H1 (cell line): ENCODE measurements around the gene TRABD2B. TPM values are rescaled to one million over a fixed set of nuclear protein-coding genes. Genes with fewer than 3 reads are reported as not detected.

Experiments used
- CTCF ChIA-PET: fragments of 300-600 bp; sonication (Branson Sonifier 250); formaldehyde crosslinking; loops from one replicate; lab custom pipeline; 2021; ENCODE audit not compliant: partially characterized antibody; lab: Charles Lee
- POLR2A ChIA-PET: fragments of 300-600 bp; sonication (Branson Sonifier 250); formaldehyde crosslinking; loops from one replicate; lab custom pipeline; 2021; ENCODE audit warnings: inconsistent platforms; ENCODE audit not compliant: partially characterized antibody; lab: Charles Lee
- DNase-seq, 2 experiments: peaks; one replicate each; pipeline versions ENCODE4 v3.0.0 to v3.0.0-alpha.2; 2010 to 2022; ENCODE audit warnings: low spot score in 2 of 2, low read depth in 1 of 2, mixed read lengths in 1 of 2
- FAIRE-seq: peaks from 2 replicates; lab custom pipeline; 2011; peaks lifted over from hg19 to GRCh38; lab: Jason Lieb, UNC
- H2AFZ ChIP-seq: 2 replicates; pipeline ENCODE4 v1.8.1; 2012; ENCODE audit warnings: low read length, inconsistent platforms
- H2AK5ac ChIP-seq: 2 replicates; pipeline ENCODE4 v1.6.1; 2013; ENCODE audit warnings: low read depth, low read length
- H2BK120ac ChIP-seq: replicated peaks from 2 replicates; pipeline ENCODE3; 2013; ENCODE audit warnings: low read depth, low read length, inconsistent platforms
- H2BK12ac ChIP-seq: 2 replicates; pipeline ENCODE4 v1.6.1; 2013; ENCODE audit warnings: low read depth, low read length
- H2BK15ac ChIP-seq: 2 replicates; pipeline ENCODE4 v1.6.1; 2013; ENCODE audit warnings: low read length
- H2BK20ac ChIP-seq: 2 replicates; pipeline ENCODE4 v1.6.1; 2013; ENCODE audit warnings: low read length
- H2BK5ac ChIP-seq: 2 replicates; pipeline ENCODE4 v1.6.1; 2013; ENCODE audit warnings: low read depth, low read length
- H3K14ac ChIP-seq: 2 replicates; pipeline ENCODE4 v1.6.1; 2013; ENCODE audit warnings: inconsistent platforms; ENCODE audit not compliant: insufficient read length
- H3K18ac ChIP-seq: 2 replicates; pipeline ENCODE4 v1.6.1; 2013; ENCODE audit warnings: low read length; ENCODE audit errors: extremely low read depth
- H3K23ac ChIP-seq: 2 replicates; pipeline ENCODE4 v1.6.1; 2013; ENCODE audit warnings: inconsistent platforms; ENCODE audit not compliant: insufficient read length
- H3K23me2 ChIP-seq: 2 replicates; pipeline ENCODE4 v1.6.1; 2013; ENCODE audit warnings: low read depth, low read length
- H3K27ac ChIP-seq: 2 replicates; pipeline ENCODE4 v1.6.1; 2011; ENCODE audit warnings: low read depth, low read length, inconsistent platforms
- H3K27me3 ChIP-seq, 4 experiments: replicated peaks in 1 of 4; 1 replicate in 1 of 4; 2 replicates in 3 of 4; pipeline versions ENCODE4 v1.6.1 to v1.8.1; 2011 to 2013; ENCODE audit warnings: low read length in 3 of 4, mild to moderate bottlenecking in 3 of 4, inconsistent platforms in 2 of 4, mixed read lengths in 2 of 4, moderate library complexity in 1 of 4; ENCODE audit not compliant: control insufficient read depth in 3 of 4, insufficient read depth in 3 of 4; ENCODE audit errors: extremely low read depth in 1 of 4
- H3K36me3 ChIP-seq, 4 experiments: 2 replicates each; pipeline versions ENCODE4 v1.6.1 to v1.8.1; 2011 to 2013; ENCODE audit warnings: mild to moderate bottlenecking in 4 of 4, low read length in 3 of 4, moderate library complexity in 2 of 4, control low read depth in 1 of 4, inconsistent platforms in 1 of 4; ENCODE audit not compliant: insufficient read depth in 4 of 4, control insufficient read depth in 2 of 4
- H3K4ac ChIP-seq: replicated peaks from 2 replicates; pipeline ENCODE3; 2013; ENCODE audit warnings: low read length, low read depth, mixed read lengths, inconsistent platforms; ENCODE audit not compliant: insufficient read length
- H3K4me1 ChIP-seq, 4 experiments: replicated peaks in 1 of 4; 1 replicate in 1 of 4; 2 replicates in 3 of 4; pipeline versions ENCODE4 v1.6.1 to v1.8.1; 2011 to 2013; ENCODE audit warnings: low read length in 3 of 4, inconsistent platforms in 2 of 4, mixed read lengths in 1 of 4; ENCODE audit not compliant: insufficient read depth in 4 of 4, control insufficient read depth in 3 of 4
- H3K4me2 ChIP-seq, 2 experiments: 2 replicates each; pipeline versions ENCODE4 v1.6.1 to v1.8.1; 2011 to 2013; ENCODE audit warnings: low read depth in 2 of 2, low read length in 2 of 2, control low read depth in 1 of 2, inconsistent platforms in 1 of 2, mild to moderate bottlenecking in 1 of 2; ENCODE audit not compliant: insufficient read depth in 1 of 2
- H3K4me3 ChIP-seq, 4 experiments: fragments of 200-600, 300-600 bp in 1 of 4; sonication (generic), shearing (Covaris generic), sonication (Bioruptor Twin) in 1 of 4; 2 replicates each; pipeline versions ENCODE4 v1.5.1 to v1.8.1; 2011 to 2016; ENCODE audit warnings: low read length in 4 of 4, low read depth in 3 of 4, control low read depth in 2 of 4, inconsistent platforms in 2 of 4, mild to moderate bottlenecking in 2 of 4, mixed read lengths in 1 of 4, moderate library complexity in 1 of 4; ENCODE audit not compliant: insufficient read depth in 2 of 4; ENCODE audit errors: extremely low read depth in 1 of 4
- H3K56ac ChIP-seq: replicated peaks from 2 replicates; pipeline ENCODE3; 2013; ENCODE audit warnings: low read depth, mild to moderate bottlenecking, mixed read lengths, low read length, inconsistent platforms; ENCODE audit not compliant: insufficient read length
- H3K79me1 ChIP-seq: 2 replicates; pipeline ENCODE4 v1.6.1; 2013; ENCODE audit warnings: low read depth, low read length, control low read depth
- H3K79me2 ChIP-seq, 2 experiments: 2 replicates each; pipeline versions ENCODE4 v1.6.1 to v1.8.1; 2012 to 2013; ENCODE audit warnings: low read length in 2 of 2, mild to moderate bottlenecking in 2 of 2, inconsistent platforms in 1 of 2; ENCODE audit not compliant: insufficient read depth in 2 of 2, control insufficient read depth in 1 of 2
- H3K9ac ChIP-seq, 4 experiments: replicated peaks in 1 of 4; 1 replicate in 1 of 4; 2 replicates in 3 of 4; pipeline versions ENCODE4 v1.6.1 to v1.8.1; 2011 to 2013; ENCODE audit warnings: low read depth in 3 of 4, low read length in 3 of 4, control low read depth in 2 of 4, mild to moderate bottlenecking in 2 of 4, moderate library complexity in 2 of 4, inconsistent platforms in 1 of 4; ENCODE audit errors: extremely low read depth in 1 of 4
- H3K9me3 ChIP-seq, 2 experiments: 2 replicates each; pipeline versions ENCODE4 v1.6.1 to v1.8.1; 2012 to 2013; ENCODE audit warnings: mild to moderate bottlenecking in 2 of 2, moderate library complexity in 2 of 2, control low read depth in 1 of 2, inconsistent platforms in 1 of 2, low read depth in 1 of 2, low read length in 1 of 2, mixed read lengths in 1 of 2; ENCODE audit not compliant: insufficient read depth in 2 of 2
- H4K20me1 ChIP-seq, 2 experiments: replicated peaks in 1 of 2; 2 replicates each; pipeline versions ENCODE3 to v1.8.1; 2011 to 2013; ENCODE audit warnings: inconsistent platforms in 2 of 2, low read length in 2 of 2, mild to moderate bottlenecking in 1 of 2; ENCODE audit not compliant: insufficient read depth in 2 of 2, control insufficient read depth in 1 of 2
- H4K5ac ChIP-seq: 2 replicates; pipeline ENCODE4 v1.6.1; 2013; ENCODE audit warnings: low read length, low read depth, mixed read lengths, inconsistent platforms; ENCODE audit not compliant: insufficient read length
- H4K8ac ChIP-seq: 2 replicates; pipeline ENCODE4 v1.8.0; 2013; ENCODE audit warnings: mild to moderate bottlenecking, moderate library complexity, low read length, inconsistent platforms; ENCODE audit not compliant: insufficient read depth; ENCODE audit errors: extremely low read depth
- H4K91ac ChIP-seq: replicated peaks from 2 replicates; pipeline ENCODE3; 2013; ENCODE audit warnings: low read length, mixed read lengths, inconsistent platforms; ENCODE audit not compliant: insufficient read length
- ATF3 ChIP-seq: IDR thresholded peaks from 2 replicates; pipeline ENCODE4 v1.6.1; 2011; ENCODE audit warnings: low read depth, mild to moderate bottlenecking, low read length; ENCODE audit not compliant: insufficient read depth
- BACH1 ChIP-seq: IDR thresholded peaks from 2 replicates; pipeline ENCODE4 v1.6.1; 2012; ENCODE audit warnings: low read length, improper control_type of control experiment
- BCL11A ChIP-seq, 2 experiments: IDR thresholded peaks; one replicate each; pipeline ENCODE4 v1.6.1; 2011; ENCODE audit warnings: low read depth in 2 of 2, low read length in 2 of 2, mild to moderate bottlenecking in 2 of 2
- CBX8 ChIP-seq: fragments of 300-800, 300-1000 bp; sonication (generic); IDR thresholded peaks from 2 replicates; pipeline ENCODE4 v1.7.1; 2016; ENCODE audit warnings: low read depth, low read length, borderline replicate concordance
- GABPA ChIP-seq: IDR thresholded peaks from 2 replicates; pipeline ENCODE4 v1.6.1; 2011; ENCODE audit warnings: mild to moderate bottlenecking, low read length, moderate library complexity, borderline replicate concordance; ENCODE audit not compliant: insufficient read depth
- JUND ChIP-seq: IDR thresholded peaks from 2 replicates; pipeline ENCODE4 v1.6.1; 2011; ENCODE audit warnings: mild to moderate bottlenecking, improper control_type of control experiment, low read length
- MAFK ChIP-seq: IDR thresholded peaks from 2 replicates; pipeline ENCODE4 v1.6.1; 2012; ENCODE audit warnings: low read depth, mild to moderate bottlenecking, improper control_type of control experiment, low read length
- SIX5 ChIP-seq: IDR thresholded peaks from 2 replicates; pipeline ENCODE4 v1.6.1; 2011; ENCODE audit warnings: mild to moderate bottlenecking, low read depth, low read length
- SP2 ChIP-seq: IDR thresholded peaks from 2 replicates; pipeline ENCODE4 v1.6.1; 2012; ENCODE audit warnings: mild to moderate bottlenecking, low read length, inconsistent platforms
- SUZ12 ChIP-seq: fragments of 200-600 bp; sonication (generic); IDR thresholded peaks from 2 replicates; pipeline ENCODE4 v1.6.1; 2012; ENCODE audit warnings: mild to moderate bottlenecking, inconsistent platforms, low read length, moderate library complexity, mixed read lengths
- TAF7 ChIP-seq: optimal IDR thresholded peaks from 2 replicates; pipeline ENCODE3; 2011; ENCODE audit warnings: low read depth, mild to moderate bottlenecking, inconsistent platforms, low read length, moderate library complexity, borderline replicate concordance
- YY1 ChIP-seq: IDR thresholded peaks from 2 replicates; pipeline ENCODE4 v1.6.1; 2011; ENCODE audit warnings: low read depth, mild to moderate bottlenecking, low read length
- WGBS, 2 experiments: shearing (Covaris generic) in 1 of 2; methylation state at CpG; one replicate each; pipeline versions ENCODE4 v1.1.6 to v1.1.7; 2013 to 2015; ENCODE audit warnings: low lambda C conversion rate in 2 of 2, mixed read lengths in 2 of 2, inconsistent platforms in 1 of 2, low coverage in 1 of 2, missing lambda C conversion rate in 1 of 2; ENCODE audit not compliant: insufficient replicate concordance in 2 of 2, insufficient coverage in 1 of 2, insufficient read length in 1 of 2; ENCODE audit errors: extremely low coverage in 1 of 2, missing lambda C conversion rate in 1 of 2; 5-methylcytosine and 5-hydroxymethylcytosine counted together
- polyA plus RNA-seq, 7 experiments: library from polyadenylated mRNA; depleted of rRNA in 3 of 7; stranded (reverse) in 5 of 7; unstranded in 2 of 7; fragments of >200 nt in 5 of 7; fragments of 200-250 nt in 2 of 7; gene quantifications; 1 replicate in 5 of 7; 2 replicates in 1 of 7; 4 replicates in 1 of 7; pipeline versions ENCODE4 v1.2.1 to v1.2.3, GENCODE V29; 2011 to 2013; ENCODE audit warnings: missing spikeins in 2 of 7, mixed read lengths in 2 of 7
- total RNA-seq: library from RNA; stranded (reverse); fragmentation: NEBNext Ultra II Directional; extraction: Animal tissue kit (Norgen Biotek cat#: 25700); gene quantifications from 2 replicates; pipeline ENCODE4 v1.2.1, GENCODE V29; 2021

The TRABD2B gene
- total and polyA plus RNA-seq, 2 of the 8 experiments (the other 6 are each of a cell fraction or from before 2014, with no cell fraction given): 0.95 to 3.4 TPM

- no peaks in the 10 kb centered on the region for H3K23me2 ChIP-seq
- H3K4me3 ChIP-seq: no peak overlapping the region
- H3K27ac ChIP-seq: no peak overlapping the region
- H3K18ac ChIP-seq: no peak overlapping the region
- no peak overlapping the region for H3K14ac ChIP-seq
- H3K4ac ChIP-seq: no peak overlapping the region
- no peak overlapping the region for H3K9ac ChIP-seq
- H2BK20ac ChIP-seq: no peak overlapping the region
- no peak overlapping the region for H3K23ac ChIP-seq
- H2AFZ ChIP-seq: no peak overlapping the region; the same call in 1 of the 2 replicates
- CTCF ChIA-PET: interaction anchor here (0.6 to 1.4 kb wide), 6 partner anchors 22 to 290 kb away, joined by 3 to 8 read pairs (median 4); no protein-coding TSS in a partner anchor
- DNase-seq (no peak), FAIRE-seq (no peak)
- no peak overlapping the region for H2BK120ac ChIP-seq
- no peaks in the 10 kb centered on the region for H3K9me3 ChIP-seq
- no peaks in the 10 kb centered on the region for H3K36me3 ChIP-seq
- H2AK5ac ChIP-seq: no peak overlapping the region
- POLR2A ChIA-PET: interaction anchor here (0.6 to 1.0 kb wide), 2 partner anchors 23 to 117 kb away, joined by 3 to 4 read pairs; no protein-coding TSS in a partner anchor
- no peaks in the 10 kb centered on the region for H3K79me2 ChIP-seq
- no peak overlapping the region for H2BK15ac ChIP-seq
- no peaks in the 10 kb centered on the region for H3K27me3 ChIP-seq
- H3K4me1 ChIP-seq: peaks cover 0 to 10% (median 5%) of the 10 kb centered on the region in 4 experiments; a peak in 4 of 7 replicates
- H4K20me1 ChIP-seq: no peaks in the 10 kb centered on the region
- no peak overlapping the region for H4K5ac ChIP-seq
- H3K79me1 ChIP-seq: no peaks in the 10 kb centered on the region
- no peak overlapping the region; the same call in 1 of the 2 replicates for H2BK12ac ChIP-seq
- H4K8ac ChIP-seq: no peak overlapping the region
- peak overlapping the region; percentile 6 to 39; a peak in 3 of 4 replicates for H3K4me2 ChIP-seq
- H3K56ac ChIP-seq: no peak overlapping the region
- WGBS, 2 experiments: 54% methylated on average over 12 of the region's 12 CpGs; no CpG with 5 or more reads in 1 of the 2 experiments
- no peak overlapping the region for H2BK5ac ChIP-seq
- no peak overlapping the region for H4K91ac ChIP-seq
- TF ChIP-seq SIX5 (no peak), GABPA (no peak), SP2 (no peak), JUND (no peak), TAF7 (no peak), SUZ12 (no peak), CBX8 (no peak), MAFK (no peak), BCL11A (IDR thresholded peaks at IDR 0.05; ENCODE audit: low read depth in 2 of 2, low read length in 2 of 2) (no peak), YY1 (no peak), BACH1 (no peak), ATF3 (no peak)
Observed at GRCh38 chr1:48028218-48029069, 31.3 kb upstream of the TRABD2B start.
